GM19239 (cell line): ENCODE data around the gene ST3GAL4.
A peak's percentile ranks its signal among the peaks of the same experiment; 100 is the strongest.

Experiments
- DNase-seq: peaks from one replicate; pipeline ENCODE4 v3.0.0; 2011; ENCODE audit warnings: low spot score; ENCODE audit not compliant: insufficient read length
- FAIRE-seq: peaks from 2 replicates; lab custom pipeline; 2011; peaks lifted over from hg19 to GRCh38; lab: Jason Lieb, UNC

The ST3GAL4 gene

GRCh38 chr11:126400019-126400418 lies 44.5 kb downstream of the ST3GAL4 start:
- DNase-seq (no peak), FAIRE-seq (no peak)

GRCh38 chr11:126400479-126400878 lies 45.0 kb downstream of the ST3GAL4 start:
- DNase-seq: no peak
- no peak for FAIRE-seq

GRCh38 chr11:126403022-126403581 lies 47.6 kb downstream of the ST3GAL4 start:
- DNase-seq (no peak), FAIRE-seq (no peak)

GRCh38 chr11:126403658-126404057 lies 48.2 kb downstream of the ST3GAL4 start:
- DNase-seq (peak; percentile 40), FAIRE-seq (peak; percentile 57)

GRCh38 chr11:126404367-126404766 lies 48.9 kb downstream of the ST3GAL4 start:
- no peak for FAIRE-seq
- DNase-seq: no peak

GRCh38 chr11:126405374-126405773 lies 49.9 kb downstream of the ST3GAL4 start:
- DNase-seq (no peak), FAIRE-seq (no peak)

- DNase-seq: no peak
- FAIRE-seq: no peak
Measured at GRCh38 chr11:126405906-126406305, 50.4 kb downstream of the ST3GAL4 start.

GRCh38 chr11:126406368-126406767 lies 50.9 kb downstream of the ST3GAL4 start:
- no peak for FAIRE-seq
- DNase-seq: no peak

GRCh38 chr11:126407101-126407521 lies 51.6 kb downstream of the ST3GAL4 start:
- DNase-seq (no peak), FAIRE-seq (no peak)

- DNase-seq: no peak
- no peak for FAIRE-seq
Measured at GRCh38 chr11:126407682-126408288, 52.3 kb downstream of the ST3GAL4 start.

- FAIRE-seq (no peak), DNase-seq (no peak)
Measured at GRCh38 chr11:126408496-126408895, 53.0 kb downstream of the ST3GAL4 start.

- DNase-seq (no peak), FAIRE-seq (no peak)
Measured at GRCh38 chr11:126408901-126409619, 53.6 kb downstream of the ST3GAL4 start.

- no peak for FAIRE-seq
- DNase-seq: no peak
Measured at GRCh38 chr11:126409620-126409985, 54.1 kb downstream of the ST3GAL4 start.

GRCh38 chr11:126410649-126411048 lies 55.2 kb downstream of the ST3GAL4 start:
- DNase-seq (no peak), FAIRE-seq (no peak)

GRCh38 chr11:126411971-126412381 lies 56.5 kb downstream of the ST3GAL4 start:
- no peak for FAIRE-seq
- DNase-seq: no peak

- FAIRE-seq: no peak
Measured at GRCh38 chr11:126413426-126413825, 57.9 kb downstream of the ST3GAL4 start.

GRCh38 chr11:126413843-126414405 lies 58.4 kb downstream of the ST3GAL4 start:
- DNase-seq: no peak
- no peak for FAIRE-seq

More at GRCh38 chr11:126413426-126413825, 57.9 kb downstream of the ST3GAL4 start:
- DNase-seq: no peak

GRCh38 chr11:126414615-126415014 lies 59.1 kb downstream of the ST3GAL4 start:
- FAIRE-seq (no peak), DNase-seq (no peak)

GRCh38 chr11:126415128-126415527 lies 59.6 kb downstream of the ST3GAL4 start:
- FAIRE-seq (no peak), DNase-seq (no peak)

- no peak for FAIRE-seq
- no peak for DNase-seq
Measured at GRCh38 chr11:126415669-126416420, 60.4 kb downstream of the ST3GAL4 start.
